Right lobe of liver (tissue), 4 donors: ENCODE results near the gene HNRNPM.

Experiments
- POLR2A ChIP-seq: fragments of 450-650 bp; IDR thresholded peaks from one replicate; pipeline ENCODE4 v1.6.1; 2017; ENCODE audit warnings: antibody characterized with exemption, mild to moderate bottlenecking
- TF ChIP-seq, protein P1 (sequence below), 4 donors: fragments of 200-600 bp in 3 of 4; fragments of 450-650 bp in 1 of 4; IDR thresholded peaks; one replicate each; pipeline versions ENCODE4 v1.5.1 to v1.8.0; 2016 to 2022; ENCODE audit warnings: antibody characterized with exemption in 4 of 4, mild to moderate bottlenecking in 2 of 4
- donor health status: DM: no; HTN: no; CAD: no.
- donor health status: DM: no; HTN: no; CAD: no.
- donor health status: DM: no; HTN: yes; CAD: no.

DNA sequence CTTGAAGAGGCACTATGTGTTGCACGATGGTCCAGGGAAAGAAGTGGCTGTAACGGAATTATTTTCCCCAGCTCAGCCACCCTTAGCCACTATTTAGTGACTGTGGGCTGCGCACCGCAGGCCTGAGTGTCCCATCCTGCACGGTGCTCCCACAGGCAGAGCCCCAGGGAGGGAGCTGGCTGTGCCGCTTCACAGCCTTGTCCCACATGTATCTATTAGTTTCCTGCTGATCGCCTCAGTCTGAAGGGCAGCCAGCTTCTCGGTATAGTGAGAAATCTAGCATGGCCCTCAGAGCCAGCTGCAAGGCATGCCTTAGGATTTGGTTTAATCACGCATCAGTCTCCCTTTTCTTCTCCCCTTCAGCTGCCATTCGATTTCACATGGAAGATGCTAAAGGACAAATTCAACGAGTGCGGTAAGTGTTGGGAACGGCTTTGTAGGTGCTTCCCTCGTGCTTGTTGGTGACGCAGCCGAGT is 41.9 kb downstream of the HNRNPM start:
- TF ChIP-seq, protein P1, sequence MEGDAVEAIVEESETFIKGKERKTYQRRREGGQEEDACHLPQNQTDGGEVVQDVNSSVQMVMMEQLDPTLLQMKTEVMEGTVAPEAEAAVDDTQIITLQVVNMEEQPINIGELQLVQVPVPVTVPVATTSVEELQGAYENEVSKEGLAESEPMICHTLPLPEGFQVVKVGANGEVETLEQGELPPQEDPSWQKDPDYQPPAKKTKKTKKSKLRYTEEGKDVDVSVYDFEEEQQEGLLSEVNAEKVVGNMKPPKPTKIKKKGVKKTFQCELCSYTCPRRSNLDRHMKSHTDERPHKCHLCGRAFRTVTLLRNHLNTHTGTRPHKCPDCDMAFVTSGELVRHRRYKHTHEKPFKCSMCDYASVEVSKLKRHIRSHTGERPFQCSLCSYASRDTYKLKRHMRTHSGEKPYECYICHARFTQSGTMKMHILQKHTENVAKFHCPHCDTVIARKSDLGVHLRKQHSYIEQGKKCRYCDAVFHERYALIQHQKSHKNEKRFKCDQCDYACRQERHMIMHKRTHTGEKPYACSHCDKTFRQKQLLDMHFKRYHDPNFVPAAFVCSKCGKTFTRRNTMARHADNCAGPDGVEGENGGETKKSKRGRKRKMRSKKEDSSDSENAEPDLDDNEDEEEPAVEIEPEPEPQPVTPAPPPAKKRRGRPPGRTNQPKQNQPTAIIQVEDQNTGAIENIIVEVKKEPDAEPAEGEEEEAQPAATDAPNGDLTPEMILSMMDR (IDR thresholded peaks at IDR 0.05): no peak
- TF ChIP-seq POLR2A: no peak
